GM20000 (cell line): ENCODE data around the gene MICAL3.

ENCODE experiments used
- DNase-seq: peaks from one replicate; pipeline ENCODE4 v3.0.0; 2012; ENCODE audit warnings: low spot score
- CTCF ChIP-seq: IDR thresholded peaks from 2 replicates; pipeline ENCODE4 v1.5.1; 2012; ENCODE audit warnings: mild to moderate bottlenecking, control low read depth; ENCODE audit errors: extremely low read depth, missing control alignments

Gene MICAL3

DNA sequence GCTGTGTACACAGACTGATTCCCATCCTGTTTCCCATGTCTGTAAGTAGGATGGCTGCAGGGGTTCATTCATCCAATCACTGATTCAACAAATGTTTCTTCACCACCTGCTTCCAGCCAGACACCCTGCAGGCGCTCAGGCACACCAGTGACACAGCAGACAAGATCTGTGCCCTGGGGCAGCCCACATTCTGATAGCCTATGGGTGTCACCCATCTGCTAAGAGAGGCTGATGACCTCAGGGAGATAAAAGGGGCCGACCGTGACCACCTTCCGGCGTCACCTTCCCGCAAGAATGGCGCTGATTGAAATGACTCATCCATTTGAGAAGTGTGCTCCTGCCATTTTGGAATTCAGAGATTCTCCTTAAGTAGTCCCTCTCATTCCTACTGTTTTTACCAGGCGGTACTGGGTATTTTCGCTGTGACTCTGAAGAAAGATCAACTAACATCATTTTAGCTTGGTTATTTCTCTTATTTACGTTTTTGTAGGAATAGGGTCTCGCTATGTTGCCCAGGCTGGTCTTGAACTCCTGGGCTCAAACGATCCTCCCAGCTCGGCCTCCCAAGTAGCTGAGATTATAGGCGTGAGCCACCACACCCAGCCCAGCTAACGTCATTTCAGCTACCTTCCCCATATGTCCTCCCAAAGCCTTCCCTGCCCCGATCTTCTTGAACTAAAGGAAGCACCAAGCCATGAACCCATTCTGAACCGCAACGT, 176.8 kb downstream of the MICAL3 start:
- TF ChIP-seq CTCF: no peak
- no peak for DNase-seq

- TF ChIP-seq CTCF: no peak
- no peak for DNase-seq
These were observed 177.9 kb downstream of the MICAL3 start for GRCh38 chr22:17846326-17846992.

DNA sequence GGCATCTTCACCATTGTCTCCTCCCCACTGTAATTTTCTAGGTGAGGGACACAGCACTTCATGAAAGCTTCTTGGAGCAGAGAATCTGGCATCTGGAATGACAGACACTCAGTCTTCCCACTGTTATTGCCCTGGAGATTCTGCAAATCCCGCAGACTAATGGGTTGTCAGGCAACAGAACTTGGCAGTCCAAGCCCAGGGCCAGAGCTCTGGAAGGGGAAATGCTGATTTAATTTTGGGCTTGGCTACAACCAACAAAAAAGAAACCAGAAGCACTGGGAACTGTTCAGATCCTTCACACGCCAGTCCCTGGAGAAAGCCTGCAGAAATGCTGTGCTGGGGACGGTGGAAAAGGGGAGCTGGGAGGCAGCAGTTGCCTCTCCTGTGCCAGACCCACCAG, 178.6 kb downstream of the MICAL3 start:
- TF ChIP-seq CTCF: no peak
- DNase-seq: no peak

DNA sequence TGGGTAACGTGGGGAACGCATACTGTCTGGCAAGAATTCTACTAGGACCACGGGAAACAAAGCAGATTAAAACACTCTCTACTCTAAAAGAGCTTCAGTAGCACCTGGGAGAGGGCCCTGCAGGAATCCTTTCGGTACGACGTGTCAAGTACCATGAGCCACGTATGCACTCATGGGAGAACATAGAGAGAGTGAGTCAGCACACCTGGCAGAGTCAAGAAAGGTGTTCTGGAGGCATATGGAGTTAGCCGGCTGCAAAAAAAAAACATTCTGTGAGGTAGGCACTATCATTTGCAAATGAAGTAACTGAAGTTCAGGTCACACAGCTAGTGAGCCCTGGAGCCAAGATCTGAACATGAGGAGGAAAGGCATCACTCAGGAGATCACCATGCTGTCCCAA, 179.0 kb downstream of the MICAL3 start:
- no peak for DNase-seq
- TF ChIP-seq CTCF: no peak

- no peak for DNase-seq
- no peak for TF ChIP-seq CTCF
These were observed 180.2 kb downstream of the MICAL3 start for GRCh38 chr22:17844150-17844549.

DNA sequence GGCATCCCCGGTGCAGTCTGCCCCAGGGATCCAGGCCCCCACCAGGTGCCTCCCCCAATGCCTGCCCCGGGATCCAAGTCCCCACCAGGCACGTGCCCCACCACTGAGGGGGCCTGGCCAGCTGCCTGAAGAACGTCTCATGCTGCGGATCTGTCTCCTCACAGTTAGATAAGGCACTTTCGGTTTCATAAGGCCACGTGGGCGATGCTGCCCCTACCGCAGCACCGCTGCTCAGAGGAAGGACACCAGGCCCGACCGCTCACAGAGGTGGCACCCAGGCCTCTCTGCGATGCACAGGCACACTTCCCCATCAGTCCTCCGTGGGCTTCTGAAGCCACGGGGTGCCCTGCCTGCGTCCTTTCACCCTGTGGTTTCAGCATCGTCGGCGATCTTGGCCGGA, 182.0 kb downstream of the MICAL3 start:
- no peak for TF ChIP-seq CTCF

DNA sequence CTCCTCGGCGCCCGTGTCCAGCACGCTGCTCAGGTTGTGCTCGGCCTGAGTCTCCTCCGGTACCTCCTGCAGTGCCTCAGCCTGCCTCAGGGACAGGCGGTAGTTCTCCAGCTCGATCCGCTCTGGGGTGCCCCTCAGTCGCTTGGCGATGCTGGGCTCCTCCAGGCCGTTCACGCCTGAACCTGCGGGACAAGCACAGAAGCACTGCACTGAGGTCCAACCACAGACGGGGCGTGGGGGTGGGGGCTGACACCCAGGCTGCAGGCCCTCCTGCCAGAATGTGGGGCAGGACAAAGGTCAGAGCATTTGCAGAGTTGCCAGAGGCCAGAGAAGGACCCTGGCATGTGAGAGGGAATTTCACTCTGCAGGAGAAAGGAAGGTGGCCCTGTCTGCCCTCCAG, 182.5 kb downstream of the MICAL3 start:
- no peak for DNase-seq
- no peak for TF ChIP-seq CTCF

More for the DNA sequence above, 182.0 kb downstream of the MICAL3 start:
- DNase-seq: peak; percentile 53
